Effector memory CD4-positive, alpha-beta T cell (primary cell): ENCODE data around the gene GLCE.

Experiments
- DNase-seq, 3 donors: peaks; one replicate each; pipeline ENCODE4 v3.0.0-alpha.2; 2020
- H3K27ac ChIP-seq: 2 replicates; pipeline ENCODE4 v1.7.0; 2013; ENCODE audit warnings: mild to moderate bottlenecking, low read length, moderate library complexity; ENCODE audit not compliant: insufficient read depth, poor library complexity, severe bottlenecking
- H3K27me3 ChIP-seq: replicated peaks from 2 replicates; pipeline ENCODE4 v1.7.0; 2013; ENCODE audit warnings: mild to moderate bottlenecking, low read length; ENCODE audit not compliant: insufficient read depth, control insufficient read depth, poor library complexity, severe bottlenecking
- H3K36me3 ChIP-seq: 2 replicates; pipeline ENCODE4 v1.7.0; 2013; ENCODE audit warnings: mild to moderate bottlenecking, low read length, moderate library complexity; ENCODE audit not compliant: control insufficient read depth, insufficient read depth
- H3K4me1 ChIP-seq: 2 replicates; pipeline ENCODE4 v1.7.0; 2013; ENCODE audit warnings: low read length, mild to moderate bottlenecking; ENCODE audit not compliant: control insufficient read depth, insufficient read depth, poor library complexity, severe bottlenecking
- H3K4me3 ChIP-seq: 2 replicates; pipeline ENCODE4 v1.7.0; 2013; ENCODE audit warnings: low read length, low read depth, mild to moderate bottlenecking; ENCODE audit not compliant: insufficient read depth, poor library complexity, severe bottlenecking
- H3K9me3 ChIP-seq: 2 replicates; pipeline ENCODE4 v1.7.0; 2013; ENCODE audit warnings: mild to moderate bottlenecking, low read length, moderate library complexity; ENCODE audit not compliant: control insufficient read depth

GLCE gene

GRCh38 chr15:69215314-69216035 is 55.0 kb downstream of the GLCE start:
- Histone ChIP-seq H3K27me3 (no peaks in the 10 kb centered on the region), H3K9me3 (no peaks in the 10 kb centered on the region), H3K4me3 (no peak overlapping the region), H3K27ac (no peak overlapping the region), H3K36me3 (peaks cover 3% of the 10 kb centered on the region), H3K4me1 (no peaks in the 10 kb centered on the region)
- DNase-seq = no peak

DNA sequence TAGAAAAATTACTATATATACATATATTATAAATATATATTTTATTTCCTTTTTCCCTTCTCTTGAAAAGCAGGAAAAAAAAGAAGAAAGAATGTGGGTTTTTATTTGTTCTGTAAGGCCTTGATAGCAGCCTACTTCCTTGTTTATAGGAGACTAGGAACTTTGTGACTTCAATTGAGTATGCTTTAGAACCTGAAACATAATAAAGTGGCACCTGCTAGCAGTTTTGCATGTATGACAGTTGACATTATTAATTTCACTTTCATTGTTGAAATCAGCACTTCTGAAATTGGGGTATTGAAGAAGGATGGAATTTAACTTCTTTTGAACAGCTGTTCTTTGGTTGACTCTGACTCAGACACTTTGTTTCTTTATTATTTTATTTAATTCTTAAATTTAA is 56.9 kb downstream of the GLCE start:
- no peaks in the 10 kb centered on the region for H3K9me3 ChIP-seq
- no peak overlapping the region for H3K4me3 ChIP-seq
- H3K27me3 ChIP-seq = no peaks in the 10 kb centered on the region
- H3K36me3 ChIP-seq = peaks cover 5% of the 10 kb centered on the region
- no peak for DNase-seq
- H3K27ac ChIP-seq = no peak overlapping the region
- H3K4me1 ChIP-seq = no peaks in the 10 kb centered on the region

DNA sequence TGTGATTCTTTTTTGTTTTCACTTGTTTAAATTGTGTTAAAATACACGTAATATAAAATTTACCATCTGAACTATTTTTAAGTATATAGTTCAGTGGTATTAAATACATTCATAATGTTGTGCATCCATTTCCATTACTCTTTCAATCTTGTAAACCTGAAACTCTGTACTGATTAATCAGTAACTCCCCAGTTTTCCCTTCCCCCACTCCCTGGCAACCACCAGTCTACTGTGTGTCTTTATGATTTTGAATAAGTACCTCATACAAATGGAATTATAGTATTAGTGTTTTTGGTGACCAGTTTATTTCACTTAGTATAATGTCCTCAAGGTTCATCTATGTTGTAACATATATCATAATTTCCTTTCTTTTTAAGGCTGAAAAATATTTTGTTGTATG is 59.3 kb downstream of the GLCE start:
- DNase-seq = no peak
- H3K27me3 ChIP-seq = no peaks in the 10 kb centered on the region
- no peaks in the 10 kb centered on the region for H3K9me3 ChIP-seq
- H3K4me3 ChIP-seq = no peak overlapping the region
- no peaks in the 10 kb centered on the region for H3K4me1 ChIP-seq
- H3K27ac ChIP-seq = no peak overlapping the region
- peaks cover 8% of the 10 kb centered on the region for H3K36me3 ChIP-seq

GRCh38 chr15:69222002-69222474 is 61.6 kb downstream of the GLCE start:
- Histone ChIP-seq H3K9me3 (no peaks in the 10 kb centered on the region), H3K4me3 (no peak overlapping the region), H3K36me3 (peaks cover 8% of the 10 kb centered on the region), H3K27me3 (no peaks in the 10 kb centered on the region), H3K27ac (no peak overlapping the region), H3K4me1 (no peaks in the 10 kb centered on the region)
- DNase-seq = no peak

DNA sequence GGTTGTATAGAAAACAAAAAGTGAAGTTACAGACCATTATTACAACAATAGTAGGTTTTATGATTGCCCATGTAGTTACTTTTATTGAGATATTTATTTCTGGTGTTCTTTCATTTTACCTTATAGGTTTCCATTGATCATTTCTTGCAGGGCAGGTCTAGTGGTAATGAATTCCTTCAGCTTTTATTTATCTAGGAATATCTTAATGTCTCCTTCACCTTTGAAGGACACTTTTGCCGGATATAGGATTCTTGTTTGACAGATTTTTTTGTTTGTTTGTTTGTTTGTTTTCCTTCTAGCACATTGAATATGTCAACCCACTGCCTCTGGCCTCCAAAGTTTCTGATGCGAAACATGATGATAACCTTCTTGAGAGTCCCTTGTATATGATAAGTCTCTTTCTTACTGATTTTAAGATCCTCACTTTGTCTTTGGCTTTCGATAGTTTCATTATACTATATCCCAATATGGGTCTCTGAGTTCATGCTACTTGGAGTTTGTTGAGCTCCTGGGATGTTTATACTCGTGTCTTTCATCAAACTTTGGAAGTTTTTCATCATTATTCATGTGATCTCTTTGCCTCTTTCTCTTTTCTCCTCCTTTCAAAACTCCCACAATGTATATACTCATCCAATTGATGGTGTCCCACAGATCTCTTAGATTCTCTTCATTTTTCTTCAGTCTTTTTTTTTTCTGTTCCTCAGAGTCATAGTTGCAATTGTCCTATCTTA is 62.8 kb downstream of the GLCE start:
- no peak for DNase-seq
- H3K4me3 ChIP-seq = no peak overlapping the region
- peaks cover 6% of the 10 kb centered on the region for H3K36me3 ChIP-seq
- H3K9me3 ChIP-seq = no peaks in the 10 kb centered on the region
- H3K27me3 ChIP-seq = no peaks in the 10 kb centered on the region
- no peak overlapping the region for H3K27ac ChIP-seq
- no peaks in the 10 kb centered on the region for H3K4me1 ChIP-seq

DNA sequence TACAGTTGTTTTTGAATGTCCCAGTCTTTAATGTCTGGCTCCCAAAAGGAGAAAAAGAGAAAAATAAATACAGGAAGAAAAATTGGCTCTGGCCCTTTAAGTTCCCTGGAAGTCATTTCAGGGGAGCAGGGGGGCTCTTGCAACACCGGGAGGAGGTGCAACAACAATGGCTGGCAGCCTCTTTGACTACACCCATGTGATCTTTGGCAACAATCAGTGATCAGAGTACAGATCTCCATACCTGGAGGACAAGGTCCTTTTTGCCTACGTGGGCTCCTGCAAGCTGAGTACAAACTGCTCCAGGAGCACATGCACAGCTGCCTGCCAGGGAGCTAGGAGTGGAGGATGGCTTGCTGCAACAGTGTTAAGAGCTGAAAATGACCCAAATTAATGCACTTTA is 63.9 kb downstream of the GLCE start:
- DNase-seq = no peak
- H3K27ac ChIP-seq = no peak overlapping the region
- no peaks in the 10 kb centered on the region for H3K9me3 ChIP-seq
- peaks cover 4% of the 10 kb centered on the region for H3K36me3 ChIP-seq
- H3K4me1 ChIP-seq = no peaks in the 10 kb centered on the region
- no peaks in the 10 kb centered on the region for H3K27me3 ChIP-seq
- H3K4me3 ChIP-seq = no peak overlapping the region

DNA sequence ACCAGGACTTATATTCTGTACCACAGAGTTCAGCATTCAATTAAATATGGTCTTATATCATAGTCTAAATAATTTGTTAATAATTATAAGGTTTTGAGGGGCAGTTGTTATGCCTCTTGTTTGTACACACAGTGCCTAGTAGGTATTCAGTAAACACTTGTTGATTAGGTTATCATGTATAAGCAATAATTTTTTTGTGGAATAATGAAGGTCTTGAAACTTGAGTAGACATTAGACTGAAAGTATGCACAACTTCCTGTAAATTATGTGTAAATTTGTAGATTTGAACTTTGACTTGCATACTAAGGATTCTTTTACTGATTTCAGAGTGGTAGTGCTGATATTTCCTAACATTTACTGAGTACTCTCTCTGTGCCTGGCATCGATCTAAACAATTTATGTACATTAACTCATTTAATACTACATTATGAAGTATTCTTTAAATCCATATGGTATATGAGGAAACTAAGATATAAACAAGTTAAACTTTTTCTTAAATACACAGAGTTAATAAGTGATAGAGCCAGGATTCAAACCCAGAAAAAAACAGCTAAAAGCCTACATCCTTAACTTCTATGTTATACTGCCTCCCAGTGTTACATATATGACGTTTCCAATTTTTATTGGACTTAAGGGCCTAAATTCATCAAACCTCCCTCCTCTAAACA is 65.1 kb downstream of the GLCE start:
- Histone ChIP-seq H3K4me1 (no peaks in the 10 kb centered on the region), H3K27me3 (no peaks in the 10 kb centered on the region)

DNA sequence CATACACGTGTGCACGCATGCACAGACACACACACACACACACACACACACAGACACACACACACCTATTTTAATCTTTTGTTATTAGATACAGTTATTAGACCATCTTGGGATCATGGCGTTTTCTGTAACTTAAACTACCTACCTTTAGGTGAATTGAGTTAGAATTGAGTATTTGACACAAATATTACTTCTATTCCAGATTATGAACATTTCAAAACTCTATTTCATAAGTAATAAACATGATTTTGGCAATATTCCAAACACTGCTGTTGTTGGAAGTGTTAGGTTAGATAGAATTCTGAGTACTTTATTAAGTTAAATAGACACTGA is 65.6 kb downstream of the GLCE start:
- Histone ChIP-seq H3K36me3 (peaks cover 4% of the 10 kb centered on the region), H3K9me3 (no peaks in the 10 kb centered on the region), H3K4me1 (no peaks in the 10 kb centered on the region), H3K27me3 (no peaks in the 10 kb centered on the region), H3K4me3 (no peak overlapping the region), H3K27ac (no peak overlapping the region)
- no peak for DNase-seq

More for the DNA sequence above, 65.1 kb downstream of the GLCE start:
- Histone ChIP-seq H3K36me3 (peaks cover 4% of the 10 kb centered on the region), H3K27ac (no peak overlapping the region), H3K9me3 (no peaks in the 10 kb centered on the region), H3K4me3 (no peak overlapping the region)
- DNase-seq = no peak

- no peaks in the 10 kb centered on the region for H3K27me3 ChIP-seq
- H3K36me3 ChIP-seq = no peaks in the 10 kb centered on the region
- H3K4me3 ChIP-seq = no peak overlapping the region
- no peak for DNase-seq
- no peaks in the 10 kb centered on the region for H3K9me3 ChIP-seq
- no peaks in the 10 kb centered on the region for H3K4me1 ChIP-seq
- no peak overlapping the region for H3K27ac ChIP-seq
Observed at GRCh38 chr15:69232144-69232543, 71.7 kb downstream of the GLCE start.

DNA sequence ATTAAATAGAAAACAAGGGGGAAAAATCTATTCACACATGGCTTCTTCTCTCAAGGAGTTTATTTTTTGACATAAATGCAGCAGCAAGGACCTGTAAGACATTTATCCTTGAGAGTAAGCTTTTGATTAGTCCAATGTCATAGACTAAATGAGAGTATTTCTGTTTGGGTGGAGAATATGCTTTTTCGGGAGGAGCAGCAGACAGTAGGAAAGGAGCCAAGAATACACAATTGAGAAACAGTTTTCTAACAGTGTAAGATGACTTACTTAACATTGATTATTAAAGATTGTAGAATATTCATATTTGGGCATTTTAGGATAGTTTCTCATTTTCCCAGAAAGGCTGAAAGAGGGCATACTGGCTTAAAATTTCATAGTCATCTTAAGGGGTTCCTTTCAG is 72.3 kb downstream of the GLCE start:
- Histone ChIP-seq H3K9me3 (no peaks in the 10 kb centered on the region), H3K4me1 (no peaks in the 10 kb centered on the region), H3K27me3 (no peaks in the 10 kb centered on the region), H3K36me3 (no peaks in the 10 kb centered on the region), H3K4me3 (no peak overlapping the region), H3K27ac (no peak overlapping the region)
- no peak for DNase-seq
